ENCODE data around the gene KIF12. TPM values are rescaled to one million over a fixed set of nuclear protein-coding genes. Genes with fewer than 3 reads are reported as not detected.

KIF12 gene
- total RNA-seq, result 6.2 TPM
- long read RNA-seq, partial matches to known transcripts, result 2 of 4 reads
- long read RNA-seq, other reads (novel, unspliced or antisense), result 2 of 4 reads

DNA sequence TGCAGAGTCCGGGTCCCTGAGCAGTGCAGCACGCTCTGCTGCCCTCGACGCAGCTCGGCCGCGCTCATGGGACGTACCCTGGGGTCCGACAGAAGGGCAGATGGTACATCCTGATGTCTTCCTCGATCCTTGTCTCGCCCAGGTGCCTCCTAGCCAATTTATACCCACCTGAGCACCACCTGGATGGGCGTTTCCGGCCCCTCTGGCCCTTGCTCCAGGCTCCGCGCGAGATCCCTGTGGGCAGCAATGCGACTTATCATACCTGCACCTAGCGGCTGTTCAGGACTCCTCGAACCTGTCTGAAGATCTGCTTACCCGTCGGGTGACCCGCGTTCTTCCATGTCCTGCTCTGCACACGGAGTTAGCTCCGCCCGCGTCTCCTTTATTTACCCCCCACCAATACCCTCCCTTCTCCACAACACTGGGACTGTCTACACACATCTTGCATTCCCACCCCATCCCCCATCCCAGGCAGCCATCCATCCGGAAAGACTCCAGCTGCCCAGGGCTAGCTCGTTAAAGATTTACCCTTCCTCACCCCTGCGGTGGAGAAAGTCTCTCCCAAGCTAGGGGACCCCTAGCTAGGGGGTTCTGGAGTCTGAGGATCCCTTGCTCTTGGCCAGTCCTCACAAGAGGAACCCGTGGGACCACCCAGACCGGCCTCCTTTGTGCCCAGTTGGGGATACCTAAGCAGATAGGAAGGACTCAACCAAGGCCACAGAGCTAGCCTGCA, at the start of gene KIF12:
Gene KIF12, minus strand, starts transcription at position 357 of the 733 bp plus-strand sequence. Its CDS starts 16 bp downstream, at position 341.
- Histone ChIP-seq H3K9me3 (no peaks in the 10 kb centered on the region), H3K4me3 (peak within 1 kb of the TSS; percentile 48), H3K27me3 (peaks cover 19% of the 10 kb centered on the region), H3K4me1 (peaks cover 6% of the 10 kb centered on the region), H3K36me3 (no peaks in the 10 kb centered on the region), H3K27ac (no peak within 1 kb of the TSS)
- TF ChIP-seq CTCF (IDR thresholded peaks at IDR 0.05), result no peak
- ATAC-seq, result peak; percentile 4
- intact Hi-C loops (cut with DNase I), result no loop called here
- peak; percentile 61 for DNase-seq

DNA sequence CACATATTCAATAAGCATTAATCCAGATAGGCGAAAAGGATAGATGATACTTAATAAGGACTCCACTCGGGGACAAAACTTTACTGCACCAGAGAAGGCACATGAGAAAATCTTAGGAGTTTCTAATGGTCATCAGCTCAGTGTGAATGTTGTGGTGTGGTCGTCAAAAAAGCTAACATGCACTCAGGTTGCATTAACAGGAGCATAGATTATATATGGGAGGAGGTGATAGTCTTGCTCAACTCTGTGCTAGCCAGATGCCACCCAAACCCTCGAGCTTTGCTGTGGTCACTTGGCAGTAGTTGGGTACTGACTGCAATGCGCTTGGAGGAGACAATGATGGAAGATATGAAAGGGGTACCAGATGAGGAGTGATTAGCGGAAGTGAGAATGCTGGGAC, 47.6 kb upstream of the KIF12 start:
- no peak for ATAC-seq
- intact Hi-C loops (cut with DNase I), result no loop called here
- Histone ChIP-seq H3K9me3 (no peaks in the 10 kb centered on the region), H3K27ac (no peak overlapping the region), H3K27me3 (no peaks in the 10 kb centered on the region), H3K4me1 (peaks cover 5% of the 10 kb centered on the region), H3K4me3 (no peak overlapping the region), H3K36me3 (no peaks in the 10 kb centered on the region)
- no peak for TF ChIP-seq CTCF (IDR thresholded peaks at IDR 0.05)
- DNase-seq, result no peak

GRCh38 chr9:114143234-114143633, 44.1 kb upstream of the KIF12 start:
- TF ChIP-seq CTCF (IDR thresholded peaks at IDR 0.05), result no peak
- Histone ChIP-seq H3K36me3 (no peaks in the 10 kb centered on the region), H3K9me3 (no peaks in the 10 kb centered on the region), H3K4me1 (peaks cover 18% of the 10 kb centered on the region), H3K4me3 (no peak overlapping the region), H3K27ac (no peak overlapping the region), H3K27me3 (no peaks in the 10 kb centered on the region)
- intact Hi-C loops (cut with DNase I), result no loop called here
- ATAC-seq (no peak), DNase-seq (no peak)

GRCh38 chr9:114141553-114142402, 42.7 kb upstream of the KIF12 start:
- H3K9me3 ChIP-seq, result no peaks in the 10 kb centered on the region
- no peaks in the 10 kb centered on the region for H3K27me3 ChIP-seq
- intact Hi-C loops (cut with DNase I), result no loop called here
- ATAC-seq (no peak), DNase-seq (no peak)
- no peaks in the 10 kb centered on the region for H3K36me3 ChIP-seq
- no peak for TF ChIP-seq CTCF (IDR thresholded peaks at IDR 0.05)
- no peak overlapping the region for H3K4me3 ChIP-seq
- H3K4me1 ChIP-seq, result peaks cover 18% of the 10 kb centered on the region
- no peak overlapping the region for H3K27ac ChIP-seq

GRCh38 chr9:114140850-114141249, 41.8 kb upstream of the KIF12 start:
- no peak for TF ChIP-seq CTCF (IDR thresholded peaks at IDR 0.05)
- H3K36me3 ChIP-seq, result no peaks in the 10 kb centered on the region
- no peaks in the 10 kb centered on the region for H3K9me3 ChIP-seq
- no peak overlapping the region for H3K4me3 ChIP-seq
- ATAC-seq (no peak), DNase-seq (no peak)
- intact Hi-C loops (cut with DNase I), result no loop called here
- H3K27ac ChIP-seq, result no peak overlapping the region
- H3K27me3 ChIP-seq, result no peaks in the 10 kb centered on the region
- peaks cover 18% of the 10 kb centered on the region for H3K4me1 ChIP-seq

Measured in upper lobe of right lung (tissue), 1 donor.